GM18517 (cell line): Measurements from ENCODE around the gene PDSS2.
"Not testable (repeated sequence)": the region's sequence is repeated elsewhere in the genome, so short reads cannot be mapped to it uniquely, and the experiment has no call there.

Source experiments
- ATAC-seq: cut with Tn5 transposase; IDR thresholded peaks from one replicate; pipeline ENCODE4 v1.9.1; 2021; ENCODE audit warnings: mild to moderate bottlenecking, moderate library complexity; ENCODE audit not compliant: unreplicated experiment

Gene PDSS2

DNA sequence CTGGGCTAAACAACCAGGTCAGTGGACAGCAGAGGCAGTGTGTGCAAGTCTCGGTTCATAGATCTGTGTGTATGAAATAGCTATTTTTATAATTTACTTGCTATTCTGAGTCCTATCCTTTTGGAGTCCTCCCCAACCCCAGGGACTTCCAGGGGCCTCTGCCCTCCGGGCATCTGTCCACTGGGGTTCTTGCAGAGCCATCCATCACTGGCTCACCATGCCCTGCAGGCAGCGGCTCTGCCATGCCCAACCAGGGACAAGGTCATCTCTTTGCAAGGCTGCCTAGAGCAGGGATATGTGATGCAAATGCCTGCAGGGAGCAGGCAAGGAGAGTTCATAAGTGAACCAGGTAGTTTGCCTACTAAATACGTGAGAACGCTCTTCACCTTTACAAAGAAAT is 333.6 kb downstream of the PDSS2 start:
- ATAC-seq = no peak

DNA sequence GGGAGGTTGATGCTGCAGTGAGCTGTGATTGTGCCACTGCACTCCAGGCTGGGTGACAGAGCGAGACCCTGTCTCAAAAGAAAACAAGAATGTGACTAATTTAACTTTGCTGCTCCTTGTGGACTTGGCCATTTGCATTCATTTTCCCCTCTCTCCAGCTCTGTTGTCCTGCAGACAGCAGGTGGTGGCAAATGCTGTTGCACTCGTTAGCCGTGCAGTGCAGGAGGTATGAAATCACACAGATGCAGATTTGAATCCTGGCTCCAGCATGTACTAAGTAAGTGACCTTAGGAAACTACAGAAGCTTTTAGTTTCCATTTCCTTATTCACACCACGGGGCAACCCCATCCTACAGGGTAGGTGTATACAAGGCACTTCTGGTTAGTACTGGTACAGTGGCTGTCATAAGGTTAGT is 334.4 kb downstream of the PDSS2 start:
- ATAC-seq = peak; percentile 85

DNA sequence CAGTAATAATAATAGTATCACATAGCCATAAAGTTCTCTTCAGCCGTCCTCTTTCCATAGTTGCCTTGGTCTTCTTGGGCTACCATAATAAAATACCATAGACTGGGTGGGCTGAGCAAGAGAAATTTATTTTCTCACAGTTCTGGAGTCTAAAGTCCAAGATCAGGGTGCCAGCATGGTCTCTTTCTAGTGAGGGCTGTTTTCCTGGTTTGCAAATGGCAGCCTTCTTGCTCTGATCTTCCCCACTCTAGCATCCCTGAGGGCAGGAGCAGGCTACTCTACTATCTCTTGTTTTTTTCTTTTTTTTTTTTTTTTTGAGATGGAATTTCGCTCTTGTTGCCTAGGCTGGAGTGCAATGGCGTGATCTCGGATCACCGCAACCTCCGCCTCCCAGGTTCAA is 335.9 kb downstream of the PDSS2 start:
- ATAC-seq = no peak

DNA sequence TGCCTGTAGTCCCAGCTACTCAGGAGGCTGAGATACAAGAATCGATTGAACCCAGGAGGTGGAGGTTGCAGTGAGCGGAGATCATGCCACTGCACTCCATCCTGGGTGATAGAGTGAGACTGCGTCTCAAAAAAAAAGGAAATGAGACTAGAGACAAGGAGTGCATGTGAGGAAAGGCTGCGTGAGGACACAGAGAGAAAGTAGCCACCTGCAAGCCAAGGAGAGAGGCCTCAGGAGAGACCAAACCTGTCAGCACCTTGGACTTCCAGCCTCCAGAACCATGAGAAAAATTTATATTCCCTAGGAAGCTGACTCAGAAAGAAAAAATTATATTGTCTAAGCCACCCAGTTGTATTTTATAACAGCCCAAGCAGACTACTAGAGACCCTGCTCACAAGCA is 336.6 kb downstream of the PDSS2 start:
- no peak for ATAC-seq

DNA sequence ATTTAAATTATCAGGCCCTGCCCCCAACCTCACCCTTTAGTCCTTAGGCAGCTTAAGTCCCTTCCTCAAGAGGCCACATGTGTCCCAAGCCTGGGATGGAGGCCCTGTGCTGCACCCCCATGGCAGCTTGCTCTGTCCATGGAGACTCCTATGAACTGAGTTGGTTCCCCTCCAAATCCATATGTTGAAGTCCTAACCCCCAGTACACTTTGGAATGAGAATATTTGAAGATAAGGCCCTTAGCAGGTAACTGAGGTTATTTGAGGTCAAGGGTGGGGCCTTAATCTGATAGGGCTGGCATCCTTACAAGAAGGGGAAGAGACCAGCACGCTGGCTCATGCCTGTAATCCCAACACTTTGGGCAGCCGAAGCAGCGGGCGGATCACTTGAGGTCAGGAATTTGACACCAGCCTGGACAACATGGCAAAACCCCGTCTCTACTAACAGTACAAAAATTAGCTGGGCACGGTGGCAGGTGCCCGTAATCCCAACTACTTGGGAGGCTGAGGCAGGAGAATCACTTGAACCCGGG is 337.3 kb downstream of the PDSS2 start:
- ATAC-seq = no peak

DNA sequence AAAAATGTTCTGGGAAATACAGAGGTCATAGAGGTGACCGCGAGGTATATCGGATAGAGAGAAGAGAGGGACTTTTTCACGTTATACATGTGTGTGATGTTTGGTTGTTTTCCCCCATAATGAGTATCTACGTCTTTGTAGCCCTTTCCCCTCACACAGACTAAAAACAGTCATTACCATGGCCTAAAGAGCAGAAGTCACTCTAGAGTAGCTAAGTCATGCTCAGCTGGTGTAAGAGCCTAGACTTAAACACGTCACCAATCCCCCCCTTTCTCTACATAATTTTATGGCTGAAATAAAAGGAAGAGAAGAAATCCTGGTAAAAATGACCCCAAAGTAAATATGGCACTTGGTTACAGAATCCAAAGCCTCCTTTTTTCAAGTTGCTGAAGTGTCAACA is 338.1 kb downstream of the PDSS2 start:
- ATAC-seq = no peak

DNA sequence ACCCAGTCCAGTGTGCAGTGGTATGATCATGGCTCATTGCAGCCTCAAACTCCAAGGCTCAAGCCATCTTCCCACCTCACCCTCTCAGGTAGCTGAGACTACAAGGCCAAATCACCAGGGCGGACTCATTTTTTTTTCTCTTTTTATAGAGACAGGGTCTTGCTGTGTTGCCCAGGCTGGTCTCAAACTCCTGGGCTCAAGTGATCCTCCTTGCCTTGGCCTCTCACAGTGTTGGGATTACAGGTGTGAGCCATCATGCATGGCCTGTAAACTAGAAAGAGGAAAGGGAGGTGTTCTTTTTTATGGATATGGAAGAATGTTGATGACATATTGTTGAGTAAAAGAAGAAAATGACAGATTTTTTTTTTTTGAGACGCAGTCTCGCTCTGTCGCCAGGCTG is 339.0 kb downstream of the PDSS2 start:
- ATAC-seq = no peak

DNA sequence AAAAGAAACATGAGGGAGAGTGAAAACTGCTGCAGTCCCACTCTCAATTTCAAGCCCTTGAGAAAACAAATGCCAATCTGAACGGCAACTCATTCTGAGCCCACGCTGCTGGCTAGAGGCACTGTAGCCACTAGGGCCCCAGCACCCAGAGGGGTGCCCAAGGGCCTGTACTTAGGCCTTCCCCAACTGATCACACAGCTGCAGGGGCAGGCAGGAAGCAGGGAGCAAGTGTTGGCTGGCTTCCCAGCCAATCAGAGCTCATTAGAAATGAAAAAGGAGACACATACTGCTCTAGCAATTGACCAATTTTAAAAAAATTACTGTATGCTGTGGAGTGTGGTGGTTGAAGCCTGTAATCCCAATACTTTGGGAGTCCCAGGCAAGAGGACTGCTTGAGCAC is 340.4 kb downstream of the PDSS2 start:
- ATAC-seq = no peak

DNA sequence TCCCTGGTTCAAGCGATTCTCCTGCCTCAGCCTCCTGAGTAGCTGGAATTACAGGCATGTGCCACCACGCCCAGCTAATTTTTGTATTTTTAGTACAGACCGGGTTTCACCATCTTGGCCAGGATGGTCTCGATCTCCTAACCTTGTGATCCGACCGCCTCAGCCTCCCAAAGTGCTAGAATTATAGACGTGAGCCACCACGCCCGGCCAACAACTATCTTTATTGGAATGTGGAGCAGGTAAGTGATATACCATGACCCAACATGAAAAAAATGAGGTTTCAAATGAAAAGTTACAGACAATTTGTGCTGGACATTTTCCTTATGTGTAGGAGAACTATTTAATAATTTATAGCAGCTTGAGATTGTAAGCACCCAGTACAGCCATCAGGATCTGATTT is 340.8 kb downstream of the PDSS2 start:
- ATAC-seq = not testable (repeated sequence)

DNA sequence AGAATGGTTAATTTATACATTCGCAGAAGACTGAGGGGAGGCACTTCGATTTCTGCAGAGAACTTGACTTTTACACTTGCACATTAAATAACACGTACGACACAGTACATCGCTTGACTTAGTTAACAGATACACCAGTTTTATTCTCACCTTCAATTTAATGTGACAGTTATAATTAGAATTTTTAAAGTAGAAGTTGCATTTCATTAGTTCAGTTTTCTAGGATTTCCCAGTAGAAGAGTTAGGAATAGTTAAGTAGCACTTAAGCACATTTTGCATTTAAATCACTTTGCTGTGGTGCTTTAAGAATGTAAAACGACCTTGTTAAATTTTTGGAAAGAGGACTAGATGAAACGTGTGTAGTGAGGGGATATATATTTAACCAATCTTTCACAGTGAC is 342.4 kb downstream of the PDSS2 start:
- ATAC-seq = no peak

DNA sequence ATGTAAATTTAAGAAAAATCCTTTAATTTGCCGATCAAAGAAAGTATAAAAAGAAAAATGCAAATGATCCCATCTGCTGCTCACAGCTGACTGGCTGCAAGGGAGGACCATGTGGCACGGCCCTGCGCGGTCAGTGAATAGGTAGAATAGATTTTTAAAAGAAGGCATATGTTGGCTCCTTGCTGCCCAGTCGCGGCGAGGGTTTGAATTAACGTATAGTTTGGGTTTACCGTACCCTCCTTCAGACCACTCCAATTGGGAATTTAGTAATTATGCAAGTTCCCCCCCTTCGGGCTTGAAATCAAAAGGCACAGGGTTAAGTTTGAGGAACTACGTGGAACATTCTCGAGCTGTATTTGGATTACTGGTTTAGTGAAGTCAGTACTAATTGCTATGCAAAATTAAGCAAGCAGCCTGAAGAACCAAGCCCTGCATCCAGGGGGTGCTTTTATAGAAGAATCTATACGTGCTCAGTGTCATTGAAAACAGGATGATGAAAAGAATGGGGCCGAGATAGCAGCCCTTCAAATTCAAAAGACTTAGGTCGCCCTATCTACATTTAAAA is 343.0 kb downstream of the PDSS2 start:
- no peak for ATAC-seq

DNA sequence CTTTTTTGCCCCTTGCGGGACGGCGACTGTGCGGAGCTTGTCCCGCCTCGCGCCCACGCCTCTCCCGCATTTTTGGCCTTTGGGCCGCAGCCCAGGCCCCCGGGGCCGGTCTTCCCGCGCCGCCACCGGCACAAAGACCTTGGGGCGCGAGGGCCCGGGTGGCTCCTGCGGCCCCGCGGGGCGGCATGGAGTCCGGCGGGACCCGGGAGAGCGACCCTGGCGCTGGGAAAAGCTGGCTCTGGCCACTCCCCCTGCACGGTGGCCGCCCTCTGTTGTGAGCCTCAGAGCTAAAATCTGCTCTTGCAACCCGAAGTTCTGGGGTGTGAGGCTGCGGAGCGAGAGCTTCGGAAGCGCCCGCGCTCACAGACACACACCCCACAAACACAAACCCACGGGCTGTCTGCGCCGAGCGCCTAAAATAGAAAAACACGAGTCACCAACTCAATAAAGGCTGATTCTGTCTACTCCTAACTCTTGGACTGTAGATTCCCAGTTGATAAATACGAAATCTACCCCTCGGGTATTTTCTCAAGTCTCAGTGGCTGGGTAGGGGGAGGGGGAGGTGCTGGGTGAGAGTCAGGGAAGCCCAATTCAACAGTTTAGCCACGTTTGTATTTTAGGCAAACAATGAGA is 343.6 kb downstream of the PDSS2 start:
- ATAC-seq = peak; percentile 22

DNA sequence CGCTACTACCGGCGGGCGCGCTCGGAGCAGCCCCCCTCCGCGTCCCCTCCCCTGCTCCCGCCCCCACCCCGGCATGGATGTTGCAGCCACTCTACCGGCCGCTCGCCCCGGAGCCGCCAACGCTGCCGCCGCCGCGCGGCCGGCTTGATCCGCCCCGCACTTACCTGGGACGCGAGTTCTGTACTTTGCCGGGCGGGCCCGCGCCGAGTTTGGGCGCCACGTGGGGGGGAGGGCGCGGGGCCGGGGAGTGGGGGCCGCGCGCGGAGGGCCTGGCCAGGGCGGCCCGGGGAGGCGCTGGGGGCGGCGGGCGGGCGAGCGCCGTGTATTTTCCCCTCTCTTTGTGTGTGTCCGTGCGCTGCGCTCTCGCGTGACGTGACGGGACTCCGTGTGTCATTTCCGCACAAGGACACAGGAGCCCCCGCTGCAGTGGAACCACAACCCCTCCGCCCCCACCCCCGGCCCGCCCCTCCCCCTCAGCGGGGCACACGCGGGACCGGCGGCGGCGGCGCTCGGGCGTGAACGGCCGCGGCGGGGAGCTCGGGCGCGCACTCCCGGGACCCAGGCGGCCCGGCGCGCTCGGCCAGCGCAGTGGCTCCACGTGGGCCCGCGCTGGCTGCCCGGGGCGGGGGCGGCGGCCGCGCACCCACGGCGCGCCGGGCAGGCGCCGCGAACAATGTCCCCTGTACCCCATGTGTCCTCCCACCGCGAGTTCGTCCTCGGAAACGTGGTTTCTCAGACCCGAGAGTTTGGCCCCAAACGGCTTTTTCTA is 344.3 kb downstream of the PDSS2 start, which contains the start of gene BEND3:
TSS of gene BEND3 (minus strand) at position 590 of the 769 bp plus-strand sequence. CDS start 16,230 bp downstream, outside the sequence.
- ATAC-seq = peak; percentile 15

DNA sequence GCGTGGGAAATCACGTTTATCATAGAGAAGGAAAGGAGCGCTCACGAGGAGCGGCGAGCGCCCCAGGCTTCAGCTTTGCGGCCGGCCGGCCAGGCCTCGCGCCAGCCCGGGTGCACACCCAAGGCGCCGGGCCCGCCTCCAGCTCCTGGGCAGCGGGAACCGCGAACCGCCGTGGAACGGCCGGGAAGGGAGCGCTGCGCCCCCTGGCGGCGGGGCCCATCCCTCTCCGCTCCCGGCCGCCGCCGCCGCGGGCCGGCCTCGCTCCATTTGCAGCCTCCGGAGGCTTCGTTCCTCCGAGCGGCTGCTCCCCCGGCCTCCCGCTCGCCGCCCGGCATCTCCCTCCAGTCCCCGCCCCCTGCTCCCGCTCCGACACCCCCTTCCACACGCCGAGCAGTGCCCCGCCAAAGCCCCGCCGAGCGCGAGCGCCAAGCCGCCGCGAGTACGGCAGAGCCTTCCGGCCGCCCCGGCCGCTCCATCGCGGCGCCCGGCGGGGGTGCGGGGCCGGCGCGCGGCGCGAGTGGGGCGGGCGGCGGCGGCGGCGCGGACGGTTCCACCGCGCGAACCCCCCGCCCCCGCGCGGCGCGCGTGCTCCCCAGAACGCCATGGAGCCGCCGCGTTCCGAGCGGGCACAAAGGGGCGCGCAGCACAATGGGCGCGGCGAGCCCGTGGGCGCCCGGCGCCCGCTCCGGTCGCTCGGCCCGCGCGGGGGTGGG is 345.0 kb downstream of the PDSS2 start:
- peak; percentile 58 for ATAC-seq

DNA sequence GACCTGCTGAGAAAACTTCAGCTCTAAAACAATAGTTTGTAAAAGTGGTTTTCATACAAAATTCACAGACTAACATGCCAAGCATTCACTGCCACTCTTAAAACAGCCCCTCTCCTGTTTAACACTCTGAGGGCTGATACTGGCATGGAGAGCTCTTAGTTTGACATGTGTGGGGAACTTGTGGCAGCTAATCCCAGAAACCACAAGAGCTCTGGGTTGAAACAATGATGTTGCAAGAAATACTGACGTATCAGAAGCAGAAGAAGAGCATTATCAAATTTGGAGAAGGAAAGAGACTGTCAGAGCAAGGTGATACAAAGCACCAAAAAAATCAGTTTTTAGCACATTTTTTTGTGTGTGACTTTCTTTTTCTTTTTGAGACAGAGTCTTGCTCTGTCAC is 349.2 kb downstream of the PDSS2 start:
- no peak for ATAC-seq

DNA sequence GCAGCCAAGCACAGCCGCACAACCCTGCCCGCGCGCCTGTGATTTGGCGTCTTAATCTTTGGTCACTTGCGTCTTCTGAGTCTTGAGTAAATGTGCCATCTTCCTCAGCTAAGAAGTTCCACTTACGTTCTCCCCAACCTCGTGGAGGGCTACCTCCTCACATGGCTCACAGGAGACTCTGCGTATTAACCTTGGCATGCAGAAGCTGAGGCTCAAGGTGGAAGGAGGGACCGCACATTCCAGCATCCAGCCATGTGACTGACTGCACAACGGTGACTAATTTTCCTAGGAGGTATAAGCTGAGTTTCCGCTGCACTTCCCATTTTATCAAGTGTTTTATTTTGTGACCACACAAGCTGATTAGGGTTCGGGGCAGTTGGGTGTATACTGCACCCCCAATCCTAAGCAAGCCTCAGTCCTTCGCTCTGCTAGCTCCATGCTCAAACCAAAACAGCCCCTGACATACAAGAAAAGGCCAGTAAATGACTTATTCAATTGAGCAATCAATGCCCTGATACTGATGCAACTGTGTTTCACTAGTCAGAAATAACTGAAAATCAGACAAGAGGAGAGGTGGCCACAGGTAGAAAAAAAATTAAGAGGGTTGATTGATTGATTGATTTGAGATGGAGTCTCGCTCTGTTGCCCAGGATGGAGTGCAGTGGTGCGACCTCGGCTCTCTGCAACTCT is 351.0 kb downstream of the PDSS2 start:
- no peak for ATAC-seq

DNA sequence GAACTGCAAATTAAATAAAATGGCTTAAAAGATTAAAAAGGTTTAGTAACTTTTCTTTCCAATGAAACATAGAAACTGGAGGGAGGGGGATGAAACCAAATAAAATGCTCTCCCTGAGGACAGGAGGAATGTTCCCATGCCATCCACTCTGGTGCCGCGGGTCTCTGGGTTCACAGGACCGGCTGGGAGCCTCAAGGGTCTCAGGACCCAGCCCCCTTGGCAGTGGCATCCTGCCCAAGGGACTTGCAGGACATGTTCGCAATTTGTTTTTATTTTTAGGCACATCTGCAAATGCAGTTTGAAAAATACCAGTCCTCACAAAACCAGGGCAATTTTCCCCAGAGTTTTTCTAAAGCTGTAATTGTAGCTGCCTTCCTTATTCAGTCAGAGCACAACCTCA is 351.6 kb downstream of the PDSS2 start:
- ATAC-seq = no peak

DNA sequence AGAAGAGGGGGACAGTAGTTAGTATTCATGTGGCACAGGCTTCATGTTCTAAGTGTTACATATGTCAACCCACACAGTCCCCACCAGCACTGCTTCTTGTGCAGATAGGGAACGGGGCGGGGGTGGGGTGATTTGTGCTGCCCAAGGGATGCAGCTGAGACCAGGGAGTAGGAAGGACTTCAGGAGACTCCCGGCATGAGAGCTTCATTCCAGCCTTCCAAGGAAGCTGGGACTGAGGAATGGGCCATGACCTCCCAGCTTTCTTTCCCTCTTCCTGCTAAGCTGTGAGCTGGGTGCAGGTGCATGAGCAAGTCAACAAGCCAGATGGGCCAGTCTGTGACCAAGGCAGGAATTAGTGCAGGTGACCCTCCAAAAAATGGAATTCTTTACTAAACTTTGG is 353.2 kb downstream of the PDSS2 start:
- no peak for ATAC-seq

DNA sequence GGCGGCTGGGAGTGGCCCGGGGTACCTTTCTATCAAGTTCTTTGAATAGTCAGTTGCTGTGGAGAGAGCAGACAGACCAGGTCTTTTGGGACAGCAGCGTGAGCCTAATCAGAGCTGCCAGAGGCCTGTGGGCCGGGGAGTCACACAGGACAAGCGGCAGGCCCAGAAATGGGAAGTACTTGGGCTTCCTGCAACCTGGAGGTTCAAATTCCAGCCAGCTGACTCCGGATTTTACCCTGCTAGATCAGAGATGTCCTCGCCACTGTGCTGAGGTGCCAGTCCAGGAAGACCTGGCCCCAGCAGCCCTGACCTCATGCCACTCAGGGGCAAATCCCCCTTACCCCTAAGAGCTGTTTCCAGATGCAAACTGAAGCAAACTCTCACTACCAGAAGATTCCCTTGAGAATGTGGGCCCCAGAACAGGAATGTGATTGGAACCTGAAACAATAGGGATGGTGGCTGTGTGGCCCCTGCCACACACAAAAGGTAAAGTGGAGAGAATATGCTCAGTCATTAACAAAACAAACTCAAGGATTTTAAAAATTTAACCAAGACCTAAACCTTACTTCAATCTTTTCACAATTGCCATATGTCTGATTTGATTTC is 353.8 kb downstream of the PDSS2 start:
- ATAC-seq = no peak

DNA sequence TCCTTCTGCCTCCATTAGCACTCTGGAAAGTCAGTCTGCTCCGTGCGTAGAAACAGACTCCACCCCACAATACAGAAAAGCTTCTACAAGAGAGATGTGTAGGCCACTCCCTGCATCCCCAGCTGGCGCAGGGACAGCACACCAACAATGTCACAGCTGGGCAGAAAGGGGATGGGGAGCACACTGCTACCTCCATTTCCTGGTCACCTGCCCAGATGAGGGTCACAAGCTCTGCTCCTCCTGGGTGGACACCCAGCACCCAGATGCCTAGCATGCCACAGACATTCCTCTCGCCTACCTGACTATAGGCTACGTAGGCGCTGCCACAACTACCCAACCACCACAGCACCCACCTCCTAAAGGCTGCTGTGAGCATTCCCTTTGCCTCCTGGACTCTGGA is 356.3 kb downstream of the PDSS2 start:
- ATAC-seq = no peak
